GM12878 (cell line): ENCODE data around the gene PHC2. TPM values are rescaled to one million over a fixed set of nuclear protein-coding genes. Genes with fewer than 3 reads are reported as not detected.

Experiments
- ATAC-seq: fragments of 200-7000 bp; cut with Tn5 transposase; 3 replicates; pipeline ENCODE4 v1.9.1; 2020; ENCODE audit warnings: mild to moderate bottlenecking, moderate library complexity
- BruUV-seq: library from RNA; stranded (reverse); fragments of 400-500 nt; replicated peaks from 2 replicates; lab custom pipeline; 2021; lab: Mats Ljungman, UMichigan
- CTCF ChIA-PET: fragments of 300-600 bp; sonication (Branson Sonifier 250); formaldehyde crosslinking; extraction: SDS; loops from one replicate; lab custom pipeline; 2021; ENCODE audit warnings: inconsistent platforms; lab: Yijun Ruan, JAX
- POLR2A ChIA-PET: fragments of 350-600 bp; formaldehyde crosslinking; extraction: SDS; loops from one replicate; lab custom pipeline; 2021; ENCODE audit warnings: inconsistent platforms; lab: Charles Lee
- RAD21 ChIA-PET: fragments of 300-600 bp; sonication (Branson Sonifier 250); formaldehyde crosslinking; loops from one replicate; lab custom pipeline; 2023; ENCODE audit warnings: antibody characterized with exemption; ENCODE audit not compliant: unreplicated experiment; lab: Charles Lee
- SMC1A ChIA-PET: fragments of 300-600 bp; sonication (Branson Sonifier 250); formaldehyde crosslinking; loops from one replicate; lab custom pipeline; 2023; ENCODE audit not compliant: unreplicated experiment, uncharacterized antibody; lab: Charles Lee
- DNase-seq: peaks from one replicate; pipeline ENCODE4 v3.0.0-alpha.2; 2011; ENCODE audit warnings: low read depth, low spot score
- FAIRE-seq: peaks from 3 replicates; lab custom pipeline; 2011; peaks lifted over from hg19 to GRCh38; lab: Jason Lieb, UNC
- H2AFZ ChIP-seq: 2 replicates; pipeline ENCODE4 v1.6.0; 2011; ENCODE audit warnings: low read depth, low read length, control low read depth; ENCODE audit not compliant: control insufficient read depth
- H3K27ac ChIP-seq: 2 replicates; pipeline ENCODE4 v1.5.1; 2011; ENCODE audit warnings: control low read depth; ENCODE audit not compliant: control insufficient read depth, insufficient read depth
- H3K27me3 ChIP-seq, 2 experiments: replicated peaks in 1 of 2; 2 replicates each; pipeline versions ENCODE4 v1.6.0 to v1.6.1; 2011; ENCODE audit warnings: low read length in 1 of 2; ENCODE audit not compliant: control insufficient read depth in 2 of 2, insufficient read depth in 2 of 2
- H3K36me3 ChIP-seq, 2 experiments: 2 replicates each; pipeline ENCODE4 v1.5.1; 2011; ENCODE audit warnings: low read length in 1 of 2; ENCODE audit not compliant: control insufficient read depth in 2 of 2, insufficient read depth in 2 of 2
- H3K4me1 ChIP-seq: 2 replicates; pipeline ENCODE4 v1.6.1; 2011; ENCODE audit warnings: mild to moderate bottlenecking, low read length, moderate library complexity, mixed read lengths; ENCODE audit not compliant: control insufficient read depth, insufficient read depth
- H3K4me2 ChIP-seq: 2 replicates; pipeline ENCODE4 v1.6.0; 2011; ENCODE audit warnings: control low read depth; ENCODE audit not compliant: control insufficient read depth, insufficient read depth
- H3K4me3 ChIP-seq: fragments of 200-600 bp; sonication (generic); 2 replicates; pipeline ENCODE4 v1.5.1; 2016
- H3K79me2 ChIP-seq: 2 replicates; pipeline ENCODE4 v1.6.0; 2011; ENCODE audit warnings: low read length; ENCODE audit not compliant: control insufficient read depth, insufficient read depth
- H3K9ac ChIP-seq: 2 replicates; pipeline ENCODE4 v1.8.0; 2011; ENCODE audit warnings: low read length, control low read depth, mixed read lengths; ENCODE audit not compliant: control insufficient read depth, insufficient read depth
- H3K9me3 ChIP-seq: replicated peaks from 3 replicates; pipeline ENCODE4 v1.5.1; 2011; ENCODE audit warnings: mild to moderate bottlenecking, low read length; ENCODE audit not compliant: control insufficient read depth, insufficient read depth
- H4K20me1 ChIP-seq: 2 replicates; pipeline ENCODE4 v1.6.0; 2011; ENCODE audit not compliant: control insufficient read depth, insufficient read depth
- CHD1 ChIP-seq: IDR thresholded peaks from 2 replicates; pipeline ENCODE4 v1.6.1; 2012; ENCODE audit warnings: low read depth, low read length, improper control_type of control experiment
- CREM ChIP-seq: IDR thresholded peaks from 2 replicates; pipeline ENCODE4 v1.6.1; 2014; ENCODE audit warnings: antibody characterized with exemption, low read depth
- PML ChIP-seq: IDR thresholded peaks from 2 replicates; pipeline ENCODE4 v1.6.1; 2012; ENCODE audit warnings: low read length, inconsistent platforms
- POLR2A ChIP-seq: IDR thresholded peaks from 2 replicates; pipeline ENCODE4 v1.6.1; 2011; ENCODE audit warnings: low read depth, mild to moderate bottlenecking, low read length
- SP1 ChIP-seq: IDR thresholded peaks from one replicate; pipeline ENCODE4 v1.6.1; 2011; ENCODE audit warnings: low read depth, low read length
- TBL1XR1 ChIP-seq: IDR thresholded peaks from 2 replicates; pipeline ENCODE4 v1.6.1; 2012; ENCODE audit warnings: low read depth, low read length, improper control_type of control experiment
- in situ Hi-C: fragments of 300-500 bp; cut with MboI; formaldehyde crosslinking; loops from 9 replicates; pipeline ENCODE4 v1.14.3; 2018; ENCODE audit warnings: mixed read lengths
- intact Hi-C: fragments of 100-400 bp; cut with micrococcal nuclease; formaldehyde crosslinking; loops from one replicate; pipeline ENCODE4 v1.14.2; 2022; ENCODE audit not compliant: unreplicated experiment
- polyA plus RNA-seq, 11 experiments: library from polyadenylated mRNA; depleted of rRNA in 4 of 11; unstranded in 6 of 11; stranded (reverse) in 5 of 11; fragments of >200 nt; fragmentation: Nextera tagmentation in 4 of 11; fragmentation: Illumina TruSeq in 1 of 11; extraction: Ambion mirVana in 4 of 11; extraction: Trizol in 1 of 11; gene quantifications; 1 replicate in 1 of 11; 2 replicates in 10 of 11; pipeline versions ENCODE4 v1.2.1 to v1.2.3, GENCODE V29; 2011 to 2016; ENCODE audit warnings: inconsistent platforms in 2 of 11, missing spikeins in 2 of 11, low read depth in 1 of 11
- total RNA-seq, 4 experiments: library from RNA; depleted of rRNA in 3 of 4; stranded (reverse); fragments of >200 nt in 3 of 4; fragmentation: Illumina TruSeq in 1 of 4; extraction: Trizol in 1 of 4; gene quantifications; 2 replicates each; pipeline versions ENCODE4 v1.2.1 to v1.2.3, GENCODE V29; 2013 to 2021
- TF ChIP-seq, protein P1 (sequence below): fragments of 450-650 bp; IDR thresholded peaks from 2 replicates; pipeline ENCODE4 v1.6.1; 2017; ENCODE audit warnings: borderline replicate concordance
- TF ChIP-seq, protein P2 (sequence below): fragments of 450-650 bp; IDR thresholded peaks from 2 replicates; pipeline ENCODE4 v1.6.1; 2017; ENCODE audit warnings: mild to moderate bottlenecking
- TF ChIP-seq, protein P3 (sequence below): fragments of 450-650 bp; formaldehyde crosslinking; IDR thresholded peaks from 2 replicates; pipeline ENCODE4 v1.4.0; 2020; ENCODE audit warnings: mild to moderate bottlenecking, moderate library complexity
- TF ChIP-seq, protein P4 (sequence below): fragments of 450-650 bp; IDR thresholded peaks from 2 replicates; pipeline ENCODE4 v1.6.1; 2016; ENCODE audit warnings: mild to moderate bottlenecking, moderate library complexity, borderline replicate concordance

The PHC2 gene
- total and polyA plus RNA-seq, 10 of the 15 experiments (the other 5 are each of a cell fraction or from before 2014, with no cell fraction given) = 2.0 to 35.9 (median 16.4) TPM

DNA sequence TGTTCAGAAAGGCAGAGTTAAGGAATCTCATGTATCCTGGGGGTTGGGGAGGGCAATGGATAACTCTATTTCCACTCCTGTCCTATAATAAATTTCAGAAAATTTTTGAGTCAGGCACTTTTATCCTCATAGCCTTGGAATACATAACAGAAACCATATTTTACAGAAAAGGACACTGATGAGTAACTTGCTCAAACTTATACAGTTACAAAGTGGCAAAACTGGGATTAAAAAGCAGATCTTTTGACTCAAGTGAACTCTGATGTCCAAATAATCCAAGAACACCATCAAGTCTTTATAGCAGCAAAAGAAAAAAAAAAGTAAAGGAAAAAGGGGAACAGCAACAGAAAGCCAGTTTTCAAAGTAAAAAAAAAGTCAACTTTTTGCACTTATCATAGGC, 36.9 kb downstream of the PHC2 start:
- Histone ChIP-seq H3K9ac (no peak overlapping the region), H3K27ac (no peak overlapping the region), H3K4me3 (no peak overlapping the region), H2AFZ (no peak overlapping the region), H3K79me2 (no peaks in the 10 kb centered on the region), H3K4me2 (no peak overlapping the region), H3K36me3 (no peaks in the 10 kb centered on the region), H3K9me3 (no peaks in the 10 kb centered on the region), H3K27me3 (no peaks in the 10 kb centered on the region; a peak in 1 of 4 replicates), H3K4me1 (peaks cover 12% of the 10 kb centered on the region), H4K20me1 (no peaks in the 10 kb centered on the region)
- ChIA-PET CTCF (no interaction called here), RAD21 (no interaction called here), POLR2A (no interaction called here), SMC1A (no interaction called here)
- FAIRE-seq (no peak), DNase-seq (no peak), ATAC-seq (no peak)
- TF ChIP-seq, protein P1, sequence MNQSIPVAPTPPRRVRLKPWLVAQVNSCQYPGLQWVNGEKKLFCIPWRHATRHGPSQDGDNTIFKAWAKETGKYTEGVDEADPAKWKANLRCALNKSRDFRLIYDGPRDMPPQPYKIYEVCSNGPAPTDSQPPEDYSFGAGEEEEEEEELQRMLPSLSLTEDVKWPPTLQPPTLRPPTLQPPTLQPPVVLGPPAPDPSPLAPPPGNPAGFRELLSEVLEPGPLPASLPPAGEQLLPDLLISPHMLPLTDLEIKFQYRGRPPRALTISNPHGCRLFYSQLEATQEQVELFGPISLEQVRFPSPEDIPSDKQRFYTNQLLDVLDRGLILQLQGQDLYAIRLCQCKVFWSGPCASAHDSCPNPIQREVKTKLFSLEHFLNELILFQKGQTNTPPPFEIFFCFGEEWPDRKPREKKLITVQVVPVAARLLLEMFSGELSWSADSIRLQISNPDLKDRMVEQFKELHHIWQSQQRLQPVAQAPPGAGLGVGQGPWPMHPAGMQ = no peak
- TF ChIP-seq, protein P2, sequence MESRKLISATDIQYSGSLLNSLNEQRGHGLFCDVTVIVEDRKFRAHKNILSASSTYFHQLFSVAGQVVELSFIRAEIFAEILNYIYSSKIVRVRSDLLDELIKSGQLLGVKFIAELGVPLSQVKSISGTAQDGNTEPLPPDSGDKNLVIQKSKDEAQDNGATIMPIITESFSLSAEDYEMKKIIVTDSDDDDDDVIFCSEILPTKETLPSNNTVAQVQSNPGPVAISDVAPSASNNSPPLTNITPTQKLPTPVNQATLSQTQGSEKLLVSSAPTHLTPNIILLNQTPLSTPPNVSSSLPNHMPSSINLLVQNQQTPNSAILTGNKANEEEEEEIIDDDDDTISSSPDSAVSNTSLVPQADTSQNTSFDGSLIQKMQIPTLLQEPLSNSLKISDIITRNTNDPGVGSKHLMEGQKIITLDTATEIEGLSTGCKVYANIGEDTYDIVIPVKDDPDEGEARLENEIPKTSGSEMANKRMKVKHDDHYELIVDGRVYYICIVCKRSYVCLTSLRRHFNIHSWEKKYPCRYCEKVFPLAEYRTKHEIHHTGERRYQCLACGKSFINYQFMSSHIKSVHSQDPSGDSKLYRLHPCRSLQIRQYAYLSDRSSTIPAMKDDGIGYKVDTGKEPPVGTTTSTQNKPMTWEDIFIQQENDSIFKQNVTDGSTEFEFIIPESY = no peak
- TF ChIP-seq PML (no peak), POLR2A (no peak), SP1 (no peak), CREM (no peak), CHD1 (no peak), TBL1XR1 (no peak)
- TF ChIP-seq, protein P3, sequence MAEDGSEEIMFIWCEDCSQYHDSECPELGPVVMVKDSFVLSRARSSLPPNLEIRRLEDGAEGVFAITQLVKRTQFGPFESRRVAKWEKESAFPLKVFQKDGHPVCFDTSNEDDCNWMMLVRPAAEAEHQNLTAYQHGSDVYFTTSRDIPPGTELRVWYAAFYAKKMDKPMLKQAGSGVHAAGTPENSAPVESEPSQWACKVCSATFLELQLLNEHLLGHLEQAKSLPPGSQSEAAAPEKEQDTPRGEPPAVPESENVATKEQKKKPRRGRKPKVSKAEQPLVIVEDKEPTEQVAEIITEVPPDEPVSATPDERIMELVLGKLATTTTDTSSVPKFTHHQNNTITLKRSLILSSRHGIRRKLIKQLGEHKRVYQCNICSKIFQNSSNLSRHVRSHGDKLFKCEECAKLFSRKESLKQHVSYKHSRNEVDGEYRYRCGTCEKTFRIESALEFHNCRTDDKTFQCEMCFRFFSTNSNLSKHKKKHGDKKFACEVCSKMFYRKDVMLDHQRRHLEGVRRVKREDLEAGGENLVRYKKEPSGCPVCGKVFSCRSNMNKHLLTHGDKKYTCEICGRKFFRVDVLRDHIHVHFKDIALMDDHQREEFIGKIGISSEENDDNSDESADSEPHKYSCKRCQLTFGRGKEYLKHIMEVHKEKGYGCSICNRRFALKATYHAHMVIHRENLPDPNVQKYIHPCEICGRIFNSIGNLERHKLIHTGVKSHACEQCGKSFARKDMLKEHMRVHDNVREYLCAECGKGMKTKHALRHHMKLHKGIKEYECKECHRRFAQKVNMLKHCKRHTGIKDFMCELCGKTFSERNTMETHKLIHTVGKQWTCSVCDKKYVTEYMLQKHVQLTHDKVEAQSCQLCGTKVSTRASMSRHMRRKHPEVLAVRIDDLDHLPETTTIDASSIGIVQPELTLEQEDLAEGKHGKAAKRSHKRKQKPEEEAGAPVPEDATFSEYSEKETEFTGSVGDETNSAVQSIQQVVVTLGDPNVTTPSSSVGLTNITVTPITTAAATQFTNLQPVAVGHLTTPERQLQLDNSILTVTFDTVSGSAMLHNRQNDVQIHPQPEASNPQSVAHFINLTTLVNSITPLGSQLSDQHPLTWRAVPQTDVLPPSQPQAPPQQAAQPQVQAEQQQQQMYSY (CRISPR knock-in tag) = no peak
- TF ChIP-seq, protein P4, sequence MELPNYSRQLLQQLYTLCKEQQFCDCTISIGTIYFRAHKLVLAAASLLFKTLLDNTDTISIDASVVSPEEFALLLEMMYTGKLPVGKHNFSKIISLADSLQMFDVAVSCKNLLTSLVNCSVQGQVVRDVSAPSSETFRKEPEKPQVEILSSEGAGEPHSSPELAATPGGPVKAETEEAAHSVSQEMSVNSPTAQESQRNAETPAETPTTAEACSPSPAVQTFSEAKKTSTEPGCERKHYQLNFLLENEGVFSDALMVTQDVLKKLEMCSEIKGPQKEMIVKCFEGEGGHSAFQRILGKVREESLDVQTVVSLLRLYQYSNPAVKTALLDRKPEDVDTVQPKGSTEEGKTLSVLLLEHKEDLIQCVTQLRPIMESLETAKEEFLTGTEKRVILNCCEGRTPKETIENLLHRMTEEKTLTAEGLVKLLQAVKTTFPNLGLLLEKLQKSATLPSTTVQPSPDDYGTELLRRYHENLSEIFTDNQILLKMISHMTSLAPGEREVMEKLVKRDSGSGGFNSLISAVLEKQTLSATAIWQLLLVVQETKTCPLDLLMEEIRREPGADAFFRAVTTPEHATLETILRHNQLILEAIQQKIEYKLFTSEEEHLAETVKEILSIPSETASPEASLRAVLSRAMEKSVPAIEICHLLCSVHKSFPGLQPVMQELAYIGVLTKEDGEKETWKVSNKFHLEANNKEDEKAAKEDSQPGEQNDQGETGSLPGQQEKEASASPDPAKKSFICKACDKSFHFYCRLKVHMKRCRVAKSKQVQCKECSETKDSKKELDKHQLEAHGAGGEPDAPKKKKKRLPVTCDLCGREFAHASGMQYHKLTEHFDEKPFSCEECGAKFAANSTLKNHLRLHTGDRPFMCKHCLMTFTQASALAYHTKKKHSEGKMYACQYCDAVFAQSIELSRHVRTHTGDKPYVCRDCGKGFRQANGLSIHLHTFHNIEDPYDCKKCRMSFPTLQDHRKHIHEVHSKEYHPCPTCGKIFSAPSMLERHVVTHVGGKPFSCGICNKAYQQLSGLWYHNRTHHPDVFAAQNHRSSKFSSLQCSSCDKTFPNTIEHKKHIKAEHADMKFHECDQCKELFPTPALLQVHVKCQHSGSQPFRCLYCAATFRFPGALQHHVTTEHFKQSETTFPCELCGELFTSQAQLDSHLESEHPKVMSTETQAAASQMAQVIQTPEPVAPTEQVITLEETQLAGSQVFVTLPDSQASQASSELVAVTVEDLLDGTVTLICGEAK = no peak
- in situ Hi-C loops = no loop called here
- no TSS peak for BruUV-seq
- intact Hi-C loops = no loop called here
